OCI-LY7 (cell line): ENCODE data around the gene HLF.

ENCODE experiments used
- CTCF ChIP-seq: fragments of 200-600 bp; sonication (generic); conservative IDR thresholded peaks from 2 replicates; pipeline ENCODE4 v1.5.1; 2014; ENCODE audit warnings: mild to moderate bottlenecking, antibody characterized with exemption, low read length, moderate library complexity, mixed read lengths
- EZH2phosphoT487 ChIP-seq: fragments of 200-600 bp; sonication (generic); IDR thresholded peaks from 2 replicates; pipeline ENCODE4 v1.6.1; 2018; ENCODE audit warnings: low read depth, borderline replicate concordance, mild to moderate bottlenecking, mixed run types, antibody characterized with exemption, low read length, moderate library complexity, mixed read lengths

GRCh38 chr17:55318715-55319487, 54.1 kb downstream of the HLF start:
- TF ChIP-seq CTCF: no peak
- no peak for TF ChIP-seq EZH2phosphoT487
